OCI-LY7 (cell line): ENCODE results near the gene ADAMTS17. TPM values are rescaled to one million over a fixed set of nuclear protein-coding genes. Genes with fewer than 3 reads are reported as not detected.

Experiments used
- BruUV-seq: library from RNA; stranded (reverse); fragments of 400-500 nt; replicated peaks from 2 replicates; lab custom pipeline; 2021; lab: Mats Ljungman, UMichigan
- CTCF ChIA-PET: fragments of 300-600 bp; sonication (Branson Sonifier 250); formaldehyde crosslinking; loops from one replicate; lab custom pipeline; 2022; ENCODE audit warnings: antibody characterized with exemption; ENCODE audit not compliant: unreplicated experiment; lab: Charles Lee
- POLR2A ChIA-PET: fragments of 300-600 bp; sonication (Branson Sonifier 250); formaldehyde crosslinking; loops from one replicate; lab custom pipeline; 2022; ENCODE audit warnings: antibody characterized with exemption; lab: Charles Lee
- DNase-seq: peaks from one replicate; pipeline ENCODE4 v3.0.0-alpha.2; 2015; ENCODE audit warnings: low spot score
- H2AFZ ChIP-seq: fragments of 200-600 bp; sonication (generic), shearing (Covaris generic); 2 replicates; pipeline ENCODE4 v1.6.1; 2014; ENCODE audit warnings: mild to moderate bottlenecking, antibody characterized with exemption, low read length, moderate library complexity
- H3K27ac ChIP-seq: fragments of 200-600 bp; sonication (generic); 2 replicates; pipeline ENCODE4 v1.5.1; 2014; ENCODE audit warnings: mixed run types, low read depth, mild to moderate bottlenecking, moderate library complexity, low read length, inconsistent platforms; ENCODE audit not compliant: poor library complexity, severe bottlenecking
- H3K36me3 ChIP-seq: fragments of 200-600 bp; sonication (generic); 2 replicates; pipeline ENCODE4 v1.6.1; 2014; ENCODE audit warnings: mild to moderate bottlenecking, antibody characterized with exemption, low read length, moderate library complexity, mixed read lengths; ENCODE audit not compliant: insufficient read depth
- H3K4me1 ChIP-seq: fragments of 200-600 bp; sonication (generic); 2 replicates; pipeline ENCODE4 v1.5.1; 2014; ENCODE audit warnings: mild to moderate bottlenecking, low read length; ENCODE audit not compliant: insufficient read depth, poor library complexity, severe bottlenecking
- H3K4me2 ChIP-seq: fragments of 200-600 bp; sonication (generic); 2 replicates; pipeline ENCODE4 v1.6.1; 2014; ENCODE audit warnings: mild to moderate bottlenecking, low read length
- H3K4me3 ChIP-seq: fragments of 200-600 bp; sonication (generic); 2 replicates; pipeline ENCODE4 v1.5.1; 2014; ENCODE audit warnings: mild to moderate bottlenecking, low read depth, low read length; ENCODE audit not compliant: poor library complexity, severe bottlenecking
- H3K79me2 ChIP-seq: fragments of 200-600 bp; sonication (generic); 2 replicates; pipeline ENCODE4 v1.6.1; 2016; ENCODE audit warnings: low read depth, mild to moderate bottlenecking, low read length, moderate library complexity, mixed read lengths; ENCODE audit not compliant: insufficient read depth
- H3K9me2 ChIP-seq: fragments of 200-600 bp; sonication (generic); 2 replicates; pipeline ENCODE4 v1.6.1; 2016; ENCODE audit warnings: mild to moderate bottlenecking, low read length, mixed read lengths; ENCODE audit not compliant: insufficient read depth
- H3K9me3 ChIP-seq: fragments of 200-600 bp; sonication (generic); 2 replicates; pipeline ENCODE4 v1.6.1; 2014; ENCODE audit warnings: mild to moderate bottlenecking, mixed run types, low read length, mixed read lengths
- H4K20me1 ChIP-seq: fragments of 200-600 bp; sonication (generic); 2 replicates; pipeline ENCODE4 v1.6.1; 2014; ENCODE audit warnings: mild to moderate bottlenecking, antibody characterized with exemption, low read length, moderate library complexity, mixed read lengths; ENCODE audit not compliant: insufficient read depth
- CTCF ChIP-seq: fragments of 200-600 bp; sonication (generic); conservative IDR thresholded peaks from 2 replicates; pipeline ENCODE4 v1.5.1; 2014; ENCODE audit warnings: mild to moderate bottlenecking, antibody characterized with exemption, low read length, moderate library complexity, mixed read lengths
- EZH2phosphoT487 ChIP-seq: fragments of 200-600 bp; sonication (generic); IDR thresholded peaks from 2 replicates; pipeline ENCODE4 v1.6.1; 2018; ENCODE audit warnings: low read depth, borderline replicate concordance, mild to moderate bottlenecking, mixed run types, antibody characterized with exemption, low read length, moderate library complexity, mixed read lengths
- intact Hi-C: fragments of 100-400 bp; cut with micrococcal nuclease; formaldehyde crosslinking; loops from one replicate; pipeline ENCODE4 v1.10.0; 2022; ENCODE audit not compliant: unreplicated experiment
- total RNA-seq, 2 experiments: library from RNA; depleted of rRNA in 1 of 2; stranded (reverse); fragments of >200 nt in 1 of 2; shearing (Covaris generic) in 1 of 2; gene quantifications; 2 replicates each; pipeline ENCODE4 v1.2.3, GENCODE V29; 2014 to 2022

Gene ADAMTS17
- total RNA-seq, 2 experiments from 2014 or later: not detected

GRCh38 chr15:100235030-100235617 lies 106.7 kb downstream of the ADAMTS17 start:
- ChIA-PET CTCF (no interaction called here), POLR2A (interaction anchor here (0.7 kb wide), 1 partner anchor 334 kb away, joined by 3 read pairs; no protein-coding TSS in a partner anchor)
- H3K4me1 ChIP-seq: no peaks in the 10 kb centered on the region
- H4K20me1 ChIP-seq: no peaks in the 10 kb centered on the region
- H2AFZ ChIP-seq: no peak overlapping the region
- H3K36me3 ChIP-seq: no peaks in the 10 kb centered on the region
- DNase-seq: no peak
- intact Hi-C loops: no loop called here
- H3K79me2 ChIP-seq: no peaks in the 10 kb centered on the region
- H3K9me2 ChIP-seq: no peaks in the 10 kb centered on the region
- H3K27ac ChIP-seq: no peak overlapping the region
- H3K4me3 ChIP-seq: no peak overlapping the region
- no peaks in the 10 kb centered on the region for H3K9me3 ChIP-seq
- TF ChIP-seq EZH2phosphoT487 (no peak), CTCF (no peak)
- BruUV-seq: no TSS peak
- no peak overlapping the region for H3K4me2 ChIP-seq

GRCh38 chr15:100234158-100235029 lies 107.4 kb downstream of the ADAMTS17 start:
- TF ChIP-seq EZH2phosphoT487 (no peak), CTCF (no peak)
- no peaks in the 10 kb centered on the region for H3K36me3 ChIP-seq
- H2AFZ ChIP-seq: no peak overlapping the region
- no peaks in the 10 kb centered on the region for H3K9me2 ChIP-seq
- no peak for DNase-seq
- intact Hi-C loops: no loop called here
- H3K4me3 ChIP-seq: no peak overlapping the region
- CTCF ChIA-PET: no interaction called here
- H3K9me3 ChIP-seq: no peaks in the 10 kb centered on the region
- H3K27ac ChIP-seq: no peak overlapping the region
- no TSS peak for BruUV-seq
- POLR2A ChIA-PET: no interaction called here
- no peaks in the 10 kb centered on the region for H3K79me2 ChIP-seq
- no peaks in the 10 kb centered on the region for H3K4me1 ChIP-seq
- no peaks in the 10 kb centered on the region for H4K20me1 ChIP-seq
- H3K4me2 ChIP-seq: no peak overlapping the region
